GM19395 (cell line): Measurements from ENCODE around the gene ESAM.

Experiments
- ATAC-seq: cut with Tn5 transposase; IDR thresholded peaks from one replicate; pipeline ENCODE4 v1.9.1; 2021; ENCODE audit warnings: mild to moderate bottlenecking, moderate library complexity; ENCODE audit not compliant: unreplicated experiment

The ESAM gene, protein sequence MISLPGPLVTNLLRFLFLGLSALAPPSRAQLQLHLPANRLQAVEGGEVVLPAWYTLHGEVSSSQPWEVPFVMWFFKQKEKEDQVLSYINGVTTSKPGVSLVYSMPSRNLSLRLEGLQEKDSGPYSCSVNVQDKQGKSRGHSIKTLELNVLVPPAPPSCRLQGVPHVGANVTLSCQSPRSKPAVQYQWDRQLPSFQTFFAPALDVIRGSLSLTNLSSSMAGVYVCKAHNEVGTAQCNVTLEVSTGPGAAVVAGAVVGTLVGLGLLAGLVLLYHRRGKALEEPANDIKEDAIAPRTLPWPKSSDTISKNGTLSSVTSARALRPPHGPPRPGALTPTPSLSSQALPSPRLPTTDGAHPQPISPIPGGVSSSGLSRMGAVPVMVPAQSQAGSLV

GRCh38 chr11:124762105-124762623 lies at the start of gene ESAM:
Gene ESAM (minus strand): TSS chr11:124762290. CDS start chr11:124762154, 136 bp downstream.
- ATAC-seq: peak; percentile 56

DNA sequence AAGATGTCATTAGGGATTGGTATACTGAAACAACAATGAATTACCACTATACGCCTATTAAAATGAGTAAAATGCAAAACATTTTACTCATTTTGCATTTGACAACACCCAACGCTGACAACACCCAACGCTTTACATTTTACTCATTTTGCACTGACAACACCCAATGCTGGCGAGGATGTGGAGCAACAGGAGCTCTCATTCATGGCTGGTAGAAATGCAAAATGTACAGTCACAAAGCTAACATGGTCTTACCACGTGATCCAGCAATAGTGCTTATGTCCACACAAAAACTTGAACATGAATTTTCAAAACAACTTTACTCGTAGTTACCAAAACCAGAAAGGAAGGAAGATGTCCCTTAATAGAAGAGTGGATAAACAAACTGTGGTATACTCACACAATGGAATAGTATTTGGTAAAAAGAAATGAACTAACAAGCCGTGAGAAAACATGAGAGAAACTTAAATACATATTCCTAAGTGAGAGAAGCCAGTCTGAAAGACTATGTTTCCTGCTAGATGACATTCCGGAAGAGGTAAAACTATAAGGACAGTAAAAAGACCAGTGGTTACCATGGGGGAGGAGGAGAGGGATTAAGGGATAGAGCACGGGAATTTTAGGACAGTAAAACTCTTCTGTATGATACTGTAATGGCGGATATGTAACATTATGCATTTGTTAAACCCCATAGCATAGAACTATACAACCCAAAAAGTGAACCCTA lies 49.5 kb upstream of the ESAM start:
- no peak for ATAC-seq

DNA sequence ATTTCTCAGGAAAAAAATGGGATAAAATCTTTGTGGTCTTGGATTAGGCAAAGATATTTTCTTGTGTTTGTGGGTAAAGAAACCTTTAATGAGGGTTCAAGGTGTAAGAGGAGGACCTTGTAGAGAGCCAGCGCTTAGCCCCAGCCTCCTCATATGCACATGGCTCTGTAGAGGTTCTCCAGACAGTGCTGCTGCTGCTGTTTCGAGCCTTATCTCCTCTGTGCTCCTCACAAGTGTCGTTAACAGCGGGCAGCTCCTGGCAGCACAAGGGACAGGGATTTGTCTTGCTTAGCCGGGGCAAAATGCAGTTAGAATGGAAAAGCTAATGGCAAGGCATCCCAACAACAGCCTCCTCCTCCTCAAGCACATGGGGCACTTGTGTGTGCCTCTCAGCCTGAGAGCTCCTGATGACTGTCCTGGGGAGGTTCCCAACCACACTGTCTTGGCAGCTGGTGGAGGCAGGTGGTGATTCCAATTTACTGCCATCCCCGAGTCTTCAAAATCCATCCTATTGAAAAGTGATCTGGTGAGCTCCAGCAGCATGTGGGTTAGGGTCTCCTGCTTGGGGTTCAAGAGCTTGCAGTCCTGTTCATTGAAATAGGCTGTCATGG lies 45.7 kb upstream of the ESAM start:
- no peak for ATAC-seq

DNA sequence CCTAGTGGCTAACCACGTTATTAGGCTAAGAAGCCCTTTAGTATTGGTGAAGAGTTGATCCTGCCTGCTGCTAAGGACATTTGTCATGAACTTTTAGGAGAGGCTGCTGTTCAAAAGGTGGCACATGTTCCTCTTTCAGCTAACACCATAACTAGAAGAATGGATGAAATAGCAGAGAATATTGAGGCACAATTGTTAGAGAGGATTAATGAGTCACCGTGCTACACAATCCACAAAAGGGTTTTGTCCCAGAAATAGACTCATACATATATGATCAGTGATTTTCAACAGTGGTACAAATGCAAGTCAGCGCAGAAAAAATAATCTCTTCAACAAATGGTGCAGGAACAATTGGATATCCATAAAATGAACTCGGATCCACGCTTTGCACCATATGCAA lies 45.1 kb upstream of the ESAM start:
- no peak for ATAC-seq

DNA sequence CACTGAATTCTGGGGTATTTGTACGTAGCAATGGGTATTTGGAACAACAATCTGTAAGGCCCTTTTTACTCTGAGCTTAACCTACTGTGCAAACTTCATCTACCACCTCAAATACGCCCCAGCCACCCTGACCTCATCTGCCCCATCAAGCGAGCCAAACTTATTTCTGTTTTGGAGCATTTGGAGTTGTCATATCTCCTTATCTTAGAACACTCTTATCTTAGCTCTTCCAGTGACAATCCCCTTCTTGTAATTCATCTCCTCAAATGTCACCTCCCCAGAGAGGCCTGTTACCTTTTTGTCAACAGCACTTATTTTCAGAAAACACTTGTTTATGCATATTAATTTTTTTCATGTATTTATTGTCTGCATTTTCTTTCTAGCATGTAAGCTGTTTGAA lies 42.8 kb upstream of the ESAM start:
- ATAC-seq: no peak

DNA sequence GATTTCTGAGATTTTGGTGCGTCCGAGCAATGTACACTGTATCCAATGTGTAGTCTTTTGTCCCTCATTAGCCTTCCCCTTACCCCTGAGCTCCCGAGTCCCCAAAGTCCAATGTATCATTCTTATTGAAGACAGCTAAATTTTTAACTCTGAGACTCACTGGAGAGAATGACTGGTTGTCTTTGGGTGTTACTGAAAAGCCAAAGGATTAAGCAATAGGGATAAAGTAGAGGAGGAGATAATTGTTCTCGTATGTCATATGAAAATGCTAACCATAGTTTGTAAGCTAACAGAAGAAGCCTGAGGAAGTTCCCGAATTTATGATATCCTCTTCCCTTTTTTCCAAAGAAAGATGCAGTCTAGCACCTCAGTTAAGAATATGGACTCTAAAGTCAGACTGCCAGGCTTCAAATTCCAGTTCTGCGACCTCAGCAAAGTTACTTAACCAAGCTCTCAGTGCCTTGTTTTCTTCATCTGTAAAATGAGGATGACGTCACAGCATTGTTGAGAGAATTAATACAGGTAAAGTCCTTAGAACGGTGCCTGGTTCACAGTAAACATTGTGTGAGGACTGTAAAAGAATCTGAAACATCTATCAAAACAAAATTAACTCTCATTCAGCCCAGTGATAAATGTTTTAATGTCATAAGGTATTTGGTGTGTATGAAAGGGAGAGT lies 39.7 kb upstream of the ESAM start:
- ATAC-seq: no peak

DNA sequence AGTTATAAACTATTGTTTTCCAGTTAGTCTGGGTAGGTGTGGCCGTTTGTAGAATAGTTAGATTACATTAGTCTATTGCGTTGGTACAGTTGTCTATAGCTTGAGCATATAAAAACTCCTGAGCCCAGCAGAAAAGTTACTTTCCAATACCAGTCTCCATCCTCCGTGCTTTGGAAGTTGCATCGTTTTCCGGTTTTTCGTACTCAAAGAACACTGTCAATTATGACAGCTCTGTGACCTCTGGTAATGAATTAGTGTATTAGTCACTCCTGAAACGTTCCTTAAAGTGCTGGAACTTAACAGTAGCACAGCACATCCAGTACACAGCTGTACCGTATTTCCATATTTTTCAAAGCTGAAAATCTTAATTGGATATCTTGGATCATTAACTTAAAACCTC lies 38.9 kb upstream of the ESAM start:
- ATAC-seq: no peak

DNA sequence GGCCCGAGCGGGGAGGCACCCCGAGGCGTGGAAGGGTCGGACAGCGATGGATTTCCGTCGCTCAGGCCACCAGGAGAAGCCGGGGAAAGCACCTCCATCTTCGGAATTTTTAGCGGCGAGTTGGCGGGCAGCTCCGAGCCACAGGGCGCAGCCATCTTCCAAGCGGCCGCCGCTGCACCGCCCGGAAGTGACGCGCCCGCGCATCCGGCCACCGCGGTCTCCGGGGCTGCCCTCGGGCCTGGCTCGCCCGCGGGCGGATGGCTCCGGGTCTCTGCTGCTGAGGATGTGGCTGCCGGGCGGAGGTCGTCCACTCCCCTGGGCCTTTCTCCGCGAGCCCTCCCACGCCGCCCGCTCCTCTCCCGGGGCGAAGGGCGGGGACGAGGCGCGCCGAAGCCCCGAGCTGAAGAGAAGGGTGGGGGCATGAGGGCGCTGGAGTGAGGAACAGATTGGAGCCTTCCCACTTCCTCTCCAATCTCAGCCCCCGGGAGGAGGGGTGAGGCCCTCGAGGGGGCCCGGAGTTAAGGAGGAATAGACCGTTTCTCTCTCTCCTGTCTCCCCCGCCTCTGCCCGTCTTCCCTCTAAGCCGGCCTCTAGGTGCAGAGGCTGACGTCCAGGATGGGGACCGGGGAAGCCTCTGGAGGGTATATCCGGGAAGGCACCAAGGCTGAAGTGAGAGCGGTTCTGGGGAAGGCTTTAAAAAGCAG lies 38.3 kb upstream of the ESAM start, which contains the start of gene MSANTD2:
MSANTD2 (minus strand) TSS at position 181 of the 704 bp plus-strand sequence; CDS start at position 155, 26 bp downstream.
- ATAC-seq: peak; percentile 87

DNA sequence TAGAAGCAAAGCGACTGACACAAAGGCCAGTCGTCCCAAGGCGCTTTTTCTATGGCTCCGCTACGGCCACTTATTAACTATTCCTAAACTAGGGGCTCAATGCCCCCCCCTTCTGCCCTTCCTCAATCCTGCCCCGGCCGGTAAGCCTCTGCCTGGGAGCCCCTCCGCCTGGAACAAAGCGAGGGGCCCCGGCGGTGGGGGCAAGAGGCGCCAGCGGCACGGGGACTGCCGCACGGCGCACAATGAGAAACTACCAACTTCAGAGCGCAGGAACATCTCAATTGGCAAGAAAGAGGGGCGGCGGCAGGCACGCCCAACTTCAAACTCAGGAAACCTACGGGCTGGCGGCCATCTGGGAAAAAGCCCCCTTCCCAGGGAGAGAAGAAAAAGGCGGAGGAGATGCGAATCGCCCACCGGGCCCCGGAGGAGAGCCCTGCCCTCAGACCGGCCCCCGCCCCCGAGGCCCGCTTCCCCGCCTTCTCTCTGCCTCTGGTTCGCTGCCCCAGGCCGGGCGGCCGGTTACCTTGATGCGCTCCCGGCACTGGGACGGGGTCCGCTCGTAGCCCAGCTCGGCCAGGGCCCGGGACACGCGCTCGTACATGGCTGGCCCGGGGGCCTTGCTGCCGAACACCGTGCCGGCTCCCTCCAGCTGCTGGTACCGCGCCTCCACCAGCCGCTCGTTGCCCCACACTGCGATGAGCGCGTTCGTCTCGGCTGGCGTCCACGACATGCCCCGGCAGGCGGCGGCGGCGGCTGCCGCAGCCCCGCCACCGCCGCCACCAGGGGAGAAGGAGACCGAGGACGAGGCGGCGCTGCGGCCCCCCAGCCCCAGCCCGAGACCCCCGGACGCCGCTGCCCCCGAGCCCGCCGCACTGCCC lies 37.5 kb upstream of the ESAM start:
- ATAC-seq: peak; percentile 47

GRCh38 chr11:124798991-124799347 lies 36.9 kb upstream of the ESAM start:
- ATAC-seq: peak; percentile 36

DNA sequence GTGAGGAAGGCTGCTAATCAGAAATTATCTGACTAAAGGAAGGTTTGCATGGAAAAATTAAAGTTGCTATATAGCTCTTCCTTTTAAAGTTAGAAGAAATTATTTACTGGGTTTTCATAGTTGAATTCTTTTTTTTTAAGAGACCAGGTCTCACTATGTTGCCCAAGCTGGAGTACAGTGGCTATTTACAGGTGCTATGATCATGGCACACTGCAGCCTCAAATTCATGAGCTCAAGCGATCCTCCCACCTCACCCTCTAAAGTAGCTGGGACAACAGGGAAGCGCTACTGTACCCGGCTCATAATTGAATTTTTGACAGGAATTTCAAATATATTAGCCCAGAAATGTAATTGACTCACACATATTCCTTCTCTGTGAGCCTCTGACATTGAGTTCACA lies 34.2 kb upstream of the ESAM start:
- ATAC-seq: no peak

DNA sequence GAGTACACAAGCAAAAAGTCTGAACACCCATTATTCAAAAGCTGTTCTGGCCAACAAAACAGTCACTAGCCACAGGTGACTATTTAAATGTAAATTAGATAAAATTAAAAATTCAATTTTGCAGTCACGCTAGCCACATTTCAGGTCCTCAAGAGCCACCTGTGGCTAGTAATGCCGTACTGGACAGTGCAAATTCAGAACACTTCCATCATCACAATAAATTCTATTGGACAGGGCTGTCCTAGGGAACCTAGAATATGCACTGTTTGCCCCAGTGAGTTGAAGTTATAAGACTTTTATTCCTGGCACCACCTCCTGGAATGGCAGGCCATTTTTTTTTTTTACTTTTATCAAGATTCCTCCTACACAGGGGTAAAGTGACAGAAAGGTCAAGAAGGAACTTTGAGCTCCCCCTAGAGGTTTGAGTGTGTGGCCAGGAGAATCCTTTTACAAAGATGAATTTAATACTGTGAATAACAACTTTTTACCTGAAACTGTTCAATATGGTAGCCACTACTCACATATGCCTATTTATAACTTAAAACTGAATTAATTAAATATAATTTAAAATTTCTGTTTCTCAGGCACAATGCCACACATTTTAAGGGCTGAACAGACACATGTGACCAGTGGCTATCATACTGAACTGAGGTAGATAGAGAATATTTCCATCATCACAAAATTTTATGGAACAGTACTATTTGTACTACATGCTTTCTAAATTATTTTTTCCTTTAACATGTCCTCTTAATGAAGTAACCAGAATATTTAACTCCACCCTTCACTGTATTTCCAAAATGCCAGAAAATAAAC lies 31.6 kb upstream of the ESAM start:
- ATAC-seq: peak; percentile 65

GRCh38 chr11:124791626-124792341 lies 29.7 kb upstream of the ESAM start:
- ATAC-seq: peak; percentile 79

DNA sequence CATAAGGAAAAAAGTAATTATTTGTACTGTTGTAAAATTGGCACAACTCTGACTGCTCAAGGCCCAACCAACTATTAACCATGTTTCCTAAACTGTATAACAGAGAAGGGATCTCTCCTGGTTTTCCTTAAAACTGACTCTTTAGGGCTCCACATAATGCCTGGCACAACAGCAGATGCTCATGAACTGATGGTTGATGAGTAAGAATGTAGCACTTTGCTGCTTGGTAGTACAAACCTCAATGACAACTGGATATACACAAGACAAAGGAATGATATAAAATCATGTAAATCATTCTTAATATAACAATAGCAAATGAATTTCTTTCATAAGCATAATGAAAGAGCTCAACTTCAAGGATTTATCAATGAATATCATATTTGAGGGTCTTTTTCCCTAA lies 26.4 kb upstream of the ESAM start:
- no peak for ATAC-seq

GRCh38 chr11:124784051-124784450 lies 22.0 kb upstream of the ESAM start:
- ATAC-seq: no peak

- no peak for ATAC-seq
These were observed 20.9 kb upstream of the ESAM start for GRCh38 chr11:124783002-124783401.

DNA sequence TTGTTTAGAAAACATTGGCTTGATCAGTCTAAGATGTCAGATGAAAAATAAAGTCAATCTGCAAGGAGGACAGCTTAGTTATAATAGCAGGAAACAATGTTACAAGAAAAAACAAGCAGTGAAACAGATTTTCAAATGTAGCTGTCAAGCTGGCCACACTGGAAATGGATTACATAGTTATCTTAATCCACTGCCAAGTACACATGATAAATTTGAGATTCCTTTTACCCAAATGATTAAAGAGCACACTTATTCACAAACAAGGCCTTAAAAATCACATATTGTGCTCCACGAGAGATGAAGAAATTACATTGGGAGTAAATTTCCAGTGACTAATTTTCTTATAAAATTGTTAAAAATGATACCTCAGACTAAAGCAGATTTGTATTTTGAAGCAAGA lies 17.5 kb upstream of the ESAM start:
- no peak for ATAC-seq

GRCh38 chr11:124778281-124778680 lies 16.2 kb upstream of the ESAM start:
- ATAC-seq: no peak
